Muscle of back (tissue), 11 donors: ENCODE data around the gene CSDE1. TPM values are rescaled to one million over a fixed set of nuclear protein-coding genes. Genes with fewer than 3 reads are reported as not detected.
"Not testable (repeated sequence)": the region's sequence is repeated elsewhere in the genome, so short reads cannot be mapped to it uniquely, and the experiment has no call there.

Experiments
- DNase-seq, 3 donors: peaks; one replicate each; pipeline versions ENCODE4 v3.0.0 to v3.0.0-alpha.2; 2013
- polyA plus RNA-seq, 10 donors: library from polyadenylated mRNA; unstranded; fragments of 120-200 nt; gene quantifications; one replicate each; pipeline ENCODE4 v1.2.1, GENCODE V29; 2013; ENCODE audit not compliant: insufficient read length in 10 of 10

Gene CSDE1
- polyA plus RNA-seq, 10 donors, result 339 to 533 (median 445) TPM

DNA sequence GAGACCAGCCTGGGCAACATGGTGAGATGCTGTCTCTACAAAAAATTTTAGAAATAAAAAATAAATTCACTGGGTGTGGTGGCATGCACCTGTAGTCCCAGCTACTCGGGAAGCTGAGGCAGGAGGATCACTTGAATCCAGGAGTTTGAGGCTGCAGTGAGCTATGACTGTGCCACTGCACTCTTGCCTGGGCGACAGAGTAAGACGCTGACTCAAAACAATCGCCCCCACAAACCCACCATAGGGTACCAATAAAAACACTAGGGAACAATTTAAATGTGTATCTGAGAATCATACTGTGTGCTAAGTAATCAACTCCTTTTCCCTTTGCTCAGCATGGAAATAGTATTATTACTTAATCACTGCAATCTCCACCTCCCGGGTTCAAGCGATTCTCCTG is 4.1 kb downstream of the CSDE1 start:
- DNase-seq, result not testable (repeated sequence)

DNA sequence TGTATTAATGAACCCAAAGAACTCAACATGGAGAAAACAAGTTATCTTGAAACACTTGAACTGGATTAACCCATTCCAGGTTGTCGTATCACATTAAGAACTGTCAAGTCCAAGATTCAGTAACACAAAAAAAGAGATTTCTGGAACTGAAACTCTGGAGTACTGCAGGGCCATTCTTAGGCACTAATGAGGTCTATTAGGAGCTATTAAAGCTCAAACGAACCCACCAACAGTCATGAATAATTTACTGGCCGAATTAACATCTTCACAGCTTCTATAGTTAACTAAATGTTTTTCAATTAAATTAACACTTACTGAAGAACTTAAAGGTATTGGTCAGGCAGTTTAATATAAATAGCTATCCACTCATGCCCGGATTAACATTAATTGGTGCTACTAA is 4.6 kb downstream of the CSDE1 start:
- no peak for DNase-seq

DNA sequence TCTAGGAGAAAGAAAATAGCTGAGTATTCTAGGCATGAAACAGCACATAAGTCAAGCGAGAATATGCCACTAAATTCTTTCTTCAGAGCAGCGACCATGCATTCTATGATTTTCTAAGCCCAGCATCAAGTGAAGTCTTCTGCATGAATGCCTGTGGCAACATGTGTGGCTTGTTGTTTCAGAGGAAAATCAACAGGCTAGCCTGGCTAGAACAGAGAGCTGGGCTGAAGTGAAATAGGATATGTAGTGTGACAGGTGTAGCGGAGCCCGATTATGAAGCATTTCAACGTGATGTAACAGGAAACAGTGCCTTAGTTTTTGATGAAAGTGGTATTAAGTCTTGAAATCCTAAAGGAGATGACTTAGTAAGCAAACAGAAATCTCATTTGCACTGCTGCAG is 7.0 kb downstream of the CSDE1 start:
- DNase-seq, result no peak

DNA sequence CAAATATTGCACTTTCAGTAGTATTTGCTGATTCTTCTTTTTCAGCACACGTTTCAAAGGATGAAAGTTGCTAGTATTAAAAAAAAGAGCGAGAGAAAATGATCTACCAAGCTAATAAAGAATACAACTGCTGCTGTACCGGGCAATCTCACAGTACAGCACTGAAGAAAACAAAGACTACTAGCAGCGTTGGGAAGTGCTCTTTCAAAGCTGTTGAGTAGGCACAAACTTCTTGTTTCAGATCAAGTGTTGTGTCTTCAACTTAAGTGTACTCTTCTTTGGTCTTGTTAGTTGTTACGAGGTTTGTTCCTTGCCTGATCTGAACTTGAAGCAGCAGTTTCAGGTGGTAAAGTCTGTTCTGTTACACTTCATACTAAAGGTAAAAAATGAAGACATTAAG is 7.9 kb downstream of the CSDE1 start:
- DNase-seq, result no peak

DNA sequence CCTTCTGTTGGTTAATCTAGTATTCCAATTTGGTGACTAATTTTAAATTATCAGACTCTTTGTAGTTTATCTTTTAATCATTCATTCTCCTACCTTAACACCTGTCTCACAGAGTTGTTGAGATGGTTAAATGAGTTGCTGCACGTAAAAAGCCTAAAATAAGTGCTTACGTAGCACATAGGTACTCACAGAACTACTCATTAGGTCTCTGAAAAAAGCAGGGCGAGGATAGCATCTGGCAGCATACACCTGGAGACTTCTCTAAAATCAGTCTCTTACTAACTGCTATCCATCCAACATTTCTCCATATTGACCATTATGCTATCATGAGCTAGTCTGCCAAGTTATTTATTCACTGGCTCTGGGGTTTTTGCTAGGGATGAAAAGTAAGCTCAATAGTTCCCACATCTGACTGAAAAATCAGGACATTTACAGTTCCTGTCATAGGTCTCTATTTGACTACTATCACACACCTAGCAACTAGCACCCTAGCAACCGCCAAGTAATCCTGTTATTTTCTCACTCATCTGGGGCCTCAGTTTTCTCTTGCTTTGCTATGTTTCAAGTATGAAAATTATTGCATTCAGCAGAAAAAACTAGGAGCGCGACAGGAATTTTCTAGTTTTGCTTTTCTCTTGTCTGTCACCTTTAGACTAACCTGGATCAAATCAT is 11.2 kb downstream of the CSDE1 start:
- no peak for DNase-seq

DNA sequence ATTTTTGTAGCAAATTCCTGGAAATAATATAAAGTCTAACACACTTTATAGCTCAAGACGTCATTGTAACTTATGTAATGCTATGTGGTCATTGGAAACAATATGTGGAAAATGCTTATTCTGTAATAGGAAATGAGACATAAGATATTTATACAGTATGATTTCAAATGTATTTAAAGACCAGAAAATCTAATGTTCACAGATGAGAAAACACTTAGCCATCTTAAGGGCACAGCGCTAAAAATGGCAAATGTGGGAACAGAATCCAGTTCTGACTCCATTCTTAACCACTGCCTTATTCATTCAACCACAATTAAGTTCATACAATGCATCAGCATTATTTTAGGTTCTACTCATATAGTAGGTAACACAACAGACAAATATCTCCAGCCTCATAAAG is 12.5 kb downstream of the CSDE1 start:
- DNase-seq, result no peak

DNA sequence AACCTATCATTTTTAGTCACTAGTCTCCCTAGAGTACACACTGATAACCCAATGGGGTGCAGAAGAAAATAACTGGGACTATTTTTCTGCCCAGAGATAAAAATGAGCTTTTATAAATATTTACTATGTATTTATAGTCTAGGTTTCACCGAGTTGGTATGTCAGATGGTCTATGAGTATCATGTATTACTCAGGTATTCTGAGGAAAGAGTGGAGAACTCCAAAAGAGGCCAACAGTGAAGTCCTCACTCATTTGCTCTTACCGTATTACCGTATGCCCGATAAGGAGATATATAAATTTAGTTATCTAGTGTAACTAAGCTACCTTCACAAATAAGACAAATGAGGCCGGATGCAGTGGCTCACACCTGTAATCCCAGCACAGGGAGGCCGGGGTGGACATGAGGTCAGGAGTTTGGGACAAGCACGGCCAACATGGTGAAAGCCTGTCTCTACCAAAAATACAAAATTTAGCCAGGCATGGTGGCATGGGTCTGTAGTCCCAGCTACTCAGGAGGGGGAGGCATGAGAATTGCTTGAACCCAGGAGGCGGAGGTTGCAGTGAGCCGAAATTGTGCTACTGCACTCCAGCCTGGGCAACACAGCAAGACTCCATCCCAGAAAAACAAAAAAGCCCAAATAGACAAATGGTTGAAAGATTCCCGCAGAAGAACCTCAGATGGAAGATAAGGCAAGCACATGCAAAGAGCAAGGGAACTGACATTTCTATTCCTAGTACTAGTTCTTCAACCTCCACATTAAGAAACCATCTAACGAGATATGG is 15.6 kb downstream of the CSDE1 start:
- no peak for DNase-seq

DNA sequence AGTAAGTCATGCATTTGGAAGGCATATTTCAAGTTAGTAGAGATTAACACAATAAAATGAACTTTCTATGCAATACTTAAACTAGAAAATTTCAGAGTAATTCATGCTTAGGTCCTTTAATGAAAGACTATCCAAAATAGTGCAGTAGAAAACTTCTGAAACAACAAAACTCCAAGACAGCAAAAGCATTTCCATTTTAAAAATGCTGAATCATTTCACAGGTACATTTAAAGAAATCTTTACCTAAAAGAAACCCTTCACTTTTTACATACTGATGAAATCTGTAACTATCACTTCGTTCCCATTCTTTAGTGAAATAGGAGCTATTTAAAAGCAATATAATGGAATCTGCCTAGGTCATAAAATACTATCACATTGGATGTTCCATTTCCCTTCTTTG is 17.5 kb downstream of the CSDE1 start:
- DNase-seq, result no peak

DNA sequence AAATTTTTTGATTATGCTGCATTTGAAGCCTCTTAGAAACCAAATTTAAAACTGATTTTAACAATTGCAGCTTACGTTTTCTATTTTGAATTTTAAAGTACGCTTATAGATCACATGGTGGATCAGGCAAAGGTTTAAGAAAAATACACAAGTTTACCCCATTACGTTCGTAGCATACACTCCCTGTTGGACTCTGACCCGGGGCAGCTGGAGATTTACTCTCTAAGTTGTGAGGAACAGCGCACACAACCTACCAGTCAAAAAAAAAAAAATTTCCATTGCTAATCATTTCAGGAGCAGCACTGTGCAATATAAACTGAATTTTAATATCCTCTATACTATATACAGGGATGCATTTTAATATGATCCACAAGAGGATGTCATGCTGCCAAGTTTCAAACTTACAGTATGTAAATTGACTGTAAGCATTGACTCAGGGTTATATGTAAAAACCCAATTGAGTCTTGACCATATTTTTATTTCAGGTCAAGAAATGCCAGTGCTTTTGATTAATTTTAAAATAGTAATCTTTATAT is 20.4 kb downstream of the CSDE1 start:
- DNase-seq, result no peak

DNA sequence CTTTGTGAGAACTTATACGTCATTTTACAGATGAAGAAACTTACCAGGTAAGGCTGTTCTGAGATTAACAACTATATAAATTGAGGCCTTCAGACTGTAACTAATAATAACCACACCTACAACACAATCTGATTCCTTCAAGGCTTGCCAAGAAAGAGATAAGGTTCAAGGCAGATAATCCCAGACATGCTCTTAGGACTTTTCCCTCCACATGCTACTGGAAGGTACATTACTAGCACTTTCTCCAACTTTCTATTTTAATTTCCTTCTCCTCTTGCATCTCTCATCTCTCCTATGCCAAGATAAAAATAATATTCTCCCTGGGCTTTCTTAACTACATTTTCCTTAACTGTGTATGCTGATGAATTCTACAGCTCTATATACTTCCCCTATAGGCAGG is 22.3 kb downstream of the CSDE1 start:
- DNase-seq, result no peak

DNA sequence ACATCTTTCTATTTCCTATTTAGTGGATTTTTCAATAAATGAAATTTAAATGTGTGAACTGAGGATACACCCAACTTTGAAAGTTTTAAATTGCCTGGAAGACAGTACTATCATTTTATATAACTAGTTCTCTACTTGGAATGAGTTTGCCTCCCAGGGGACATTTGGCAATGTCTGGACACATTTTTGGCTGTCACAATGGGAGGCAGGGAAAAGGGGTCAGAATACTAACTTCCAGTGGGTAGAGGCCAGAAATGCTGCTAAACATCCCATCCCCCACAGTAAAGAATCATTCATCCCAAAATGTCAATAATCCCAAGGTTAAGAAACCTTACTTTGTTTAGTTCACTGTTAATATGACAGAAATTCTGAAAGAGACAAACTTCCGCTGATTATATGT is 28.0 kb downstream of the CSDE1 start:
- no peak for DNase-seq

DNA sequence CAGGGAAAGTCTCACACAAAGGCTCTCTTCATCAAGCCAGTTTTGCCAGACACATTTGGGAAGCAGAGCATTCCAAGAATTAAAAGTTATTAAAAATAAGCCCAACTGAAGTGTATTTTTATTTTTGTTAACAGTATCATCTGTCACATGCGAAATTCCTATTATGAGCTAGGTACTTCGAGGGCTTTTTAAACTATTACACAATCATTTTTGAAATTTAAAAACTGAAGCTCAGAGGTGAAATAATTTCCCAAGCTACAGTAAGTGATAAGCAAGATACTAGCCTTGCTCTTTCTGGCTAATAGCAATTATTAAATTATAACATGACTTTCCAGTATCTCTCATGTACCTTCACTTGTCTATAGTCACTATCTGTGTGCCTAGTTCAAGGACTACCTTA is 29.2 kb downstream of the CSDE1 start:
- no peak for DNase-seq

DNA sequence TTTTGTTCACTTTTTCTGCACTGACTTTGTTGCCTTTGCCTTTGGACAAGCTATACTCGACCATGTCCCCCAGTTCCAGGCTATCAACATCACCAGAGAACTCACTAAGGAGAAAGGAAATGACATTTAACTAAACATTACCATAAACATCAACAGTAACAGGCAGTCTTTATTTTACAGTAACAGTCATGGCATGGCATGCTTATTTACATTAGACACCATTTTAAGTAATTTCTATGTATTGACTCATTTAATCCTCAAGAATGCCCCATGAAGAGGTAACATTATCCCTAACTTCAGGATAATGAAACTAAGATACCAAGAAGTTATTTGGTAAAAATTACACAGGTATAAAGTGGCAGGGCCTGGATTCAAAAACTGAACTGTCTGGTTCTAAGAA is 32.6 kb downstream of the CSDE1 start:
- DNase-seq, result no peak

DNA sequence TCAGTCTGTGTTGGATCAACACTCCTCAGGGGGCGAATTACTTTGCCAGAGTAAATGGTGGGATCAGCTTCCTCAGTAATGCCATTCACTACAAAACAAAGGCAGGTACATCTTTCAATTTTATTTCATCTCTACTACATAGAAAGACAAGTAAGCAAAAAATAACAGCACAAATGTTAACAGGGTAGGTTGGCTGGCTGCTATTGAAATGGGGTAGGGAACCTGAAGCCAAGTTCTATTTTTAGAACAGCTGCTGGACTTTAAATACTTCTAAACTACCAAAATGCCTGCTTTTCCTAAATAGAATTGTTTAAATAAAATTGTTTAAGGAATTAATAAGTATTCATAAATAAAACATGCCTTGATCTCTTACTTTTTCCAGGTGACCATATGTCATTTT is 33.9 kb downstream of the CSDE1 start:
- DNase-seq, result no peak

DNA sequence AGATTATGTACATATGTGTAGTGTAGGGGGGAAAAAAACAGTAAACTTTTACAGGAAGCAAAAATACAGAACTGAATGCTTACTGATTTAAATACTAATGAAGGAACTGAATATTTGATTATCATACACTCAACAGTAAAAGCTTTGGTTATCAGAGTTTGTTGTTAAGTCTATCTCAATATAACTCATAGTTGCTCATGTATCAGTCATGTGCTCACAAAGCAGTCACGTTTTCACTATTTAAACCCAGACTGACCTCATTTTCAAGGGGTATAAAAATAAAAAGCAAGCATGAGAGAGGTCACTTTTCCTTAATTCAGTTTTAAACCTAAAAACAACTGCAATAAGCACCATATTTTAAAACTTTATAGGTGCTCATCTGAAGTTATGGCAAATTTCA is 34.3 kb downstream of the CSDE1 start:
- no peak for DNase-seq

DNA sequence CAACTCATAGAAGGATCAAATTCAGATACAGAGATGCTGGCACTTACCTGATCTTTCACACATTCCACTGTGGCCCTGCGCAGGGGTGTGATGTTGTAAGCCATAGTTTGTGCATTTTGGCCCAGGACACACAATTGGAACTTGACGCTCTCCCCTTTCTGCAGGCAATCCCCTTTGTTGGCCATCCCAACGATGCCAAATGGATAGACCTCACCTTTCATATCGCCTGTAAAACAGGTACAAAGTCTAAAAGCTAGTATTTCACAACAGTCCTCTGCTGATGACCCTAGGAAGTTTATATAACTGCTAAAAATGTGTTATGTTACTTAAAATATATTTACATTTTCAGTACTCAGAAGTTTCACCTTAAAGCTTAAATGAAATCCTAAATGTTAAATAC is 37.3 kb downstream of the CSDE1 start:
- no peak for DNase-seq

DNA sequence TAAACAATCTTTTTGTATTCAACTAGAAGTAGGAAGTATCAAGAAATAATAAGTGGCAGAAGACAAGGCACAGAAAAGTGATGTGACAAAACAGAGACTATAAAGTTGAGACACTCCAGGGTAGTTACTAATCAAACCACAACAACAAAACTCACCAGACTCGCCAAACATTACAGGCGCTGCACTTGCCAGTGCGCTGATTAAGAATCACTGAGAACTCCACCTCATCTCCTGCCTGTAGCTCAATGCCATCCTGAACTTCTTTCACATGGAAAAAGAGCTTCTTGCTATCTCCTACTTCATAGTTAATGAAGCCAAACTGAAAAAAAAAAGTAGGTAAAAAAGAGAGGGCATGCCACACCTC is 38.4 kb downstream of the CSDE1 start:
- DNase-seq, result no peak

DNA sequence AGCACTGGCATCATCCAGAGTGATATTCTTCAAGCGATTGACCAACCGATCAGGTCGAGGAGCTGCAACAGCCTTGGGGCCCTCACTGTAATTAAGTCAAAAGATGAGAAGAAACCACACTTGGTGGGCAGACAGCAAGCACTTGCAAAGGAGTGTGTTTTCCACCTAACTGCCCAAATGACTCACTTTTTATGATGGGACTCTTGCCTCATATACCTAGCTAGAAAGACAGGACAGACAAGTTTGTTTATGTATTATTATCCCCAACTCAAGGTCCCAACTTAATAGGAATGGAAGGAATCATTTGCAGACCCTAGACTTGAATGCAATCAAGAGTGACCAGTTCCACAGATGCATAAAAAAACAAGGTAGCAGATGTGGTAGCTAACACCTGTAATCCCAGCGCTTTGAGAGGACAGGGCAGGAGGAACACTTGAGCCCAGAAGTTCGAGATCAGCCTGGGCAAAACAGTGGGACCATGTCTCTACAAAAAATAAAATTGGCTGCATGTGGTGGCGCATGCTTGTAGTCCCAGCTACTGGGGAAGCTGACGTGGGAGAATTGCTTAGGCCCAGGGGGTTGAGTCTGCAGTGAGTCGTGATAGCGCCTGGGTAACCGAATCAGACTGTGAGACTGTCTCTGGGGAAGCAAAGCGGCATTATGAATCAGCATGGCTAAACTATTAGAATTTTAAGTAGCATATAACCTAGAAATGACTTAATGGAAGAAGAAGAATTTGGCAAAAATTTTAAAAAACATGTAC is 38.9 kb downstream of the CSDE1 start:
- DNase-seq, result no peak

DNA sequence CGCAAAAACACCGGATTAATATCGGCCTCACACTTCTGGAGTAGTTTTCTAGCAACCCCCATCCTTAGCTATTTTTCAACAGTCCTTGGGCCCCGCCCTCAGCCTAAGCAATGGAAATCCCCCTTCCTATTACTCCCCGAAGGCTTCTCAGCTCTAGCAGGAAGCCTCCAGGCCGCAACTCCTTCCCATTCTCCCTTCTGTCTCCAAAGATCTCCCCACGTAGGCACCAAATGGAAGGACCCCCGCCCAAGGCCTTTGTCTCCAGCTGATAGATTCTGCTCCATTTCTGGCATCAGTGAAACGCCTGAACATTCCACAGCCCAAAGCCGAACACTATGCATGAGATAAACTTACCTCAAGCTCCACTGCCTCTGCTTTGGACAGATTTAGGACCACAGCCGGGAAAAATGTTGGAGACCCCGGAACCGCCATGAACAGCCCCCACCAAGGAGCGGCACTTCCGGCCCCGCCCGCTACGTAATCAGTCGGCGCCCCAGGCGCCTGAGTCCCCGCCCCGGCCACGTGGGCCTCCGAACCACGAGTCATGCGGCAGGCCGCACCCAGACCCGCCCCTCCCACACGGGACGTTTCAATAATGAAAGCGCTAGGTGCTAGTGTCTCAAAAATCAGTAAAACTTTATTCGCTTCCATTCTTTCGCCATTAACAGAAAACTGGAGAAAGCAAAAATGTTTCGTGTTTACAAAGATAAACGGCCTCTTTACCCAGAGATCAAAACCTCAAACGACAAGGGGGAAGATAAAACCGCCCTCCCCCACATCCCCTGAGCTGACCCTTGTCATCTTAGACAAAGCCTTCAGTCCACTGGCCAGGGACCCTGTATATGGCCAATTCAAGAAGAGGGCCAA is 41.2 kb downstream of the CSDE1 start, which contains the start of gene NRAS:
TSS of gene NRAS (minus strand) at position 468 of the 867 bp plus-strand sequence. CDS start 611 bp downstream, outside the sequence.
- DNase-seq, result peak; percentile 94 to 98 (median 97)

DNA sequence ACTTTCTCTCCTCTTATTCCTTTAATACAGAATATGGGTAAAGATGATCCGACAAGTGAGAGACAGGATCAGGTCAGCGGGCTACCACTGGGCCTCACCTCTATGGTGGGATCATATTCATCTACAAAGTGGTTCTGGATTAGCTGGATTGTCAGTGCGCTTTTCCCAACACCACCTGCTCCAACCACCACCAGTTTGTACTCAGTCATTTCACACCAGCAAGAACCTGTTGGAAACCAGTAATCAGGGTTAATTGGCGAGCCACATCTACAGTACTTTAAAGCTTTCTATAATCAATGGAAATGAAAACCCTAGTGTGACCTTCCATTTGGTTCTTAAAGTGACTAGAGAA is 41.9 kb downstream of the CSDE1 start:
- no peak for DNase-seq

DNA sequence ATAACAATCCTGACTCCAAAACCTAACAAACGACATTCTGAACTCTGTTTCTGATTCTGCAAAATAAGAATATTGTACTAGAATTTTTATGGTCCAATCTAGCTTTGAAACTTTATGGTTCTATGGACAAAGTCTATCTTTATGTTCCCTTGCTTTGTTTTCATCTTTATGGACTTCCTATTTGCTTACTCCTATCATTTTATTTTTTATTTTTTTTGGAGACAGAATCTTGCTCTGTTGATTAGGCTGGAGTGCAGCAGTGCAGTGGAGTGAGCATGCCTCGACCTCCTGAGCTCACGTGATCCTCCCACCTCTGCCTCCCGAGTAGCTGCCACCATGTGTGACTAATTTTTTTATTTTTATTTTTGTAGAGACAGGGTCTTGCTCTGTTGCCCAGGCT is 44.8 kb downstream of the CSDE1 start:
- no peak for DNase-seq

DNA sequence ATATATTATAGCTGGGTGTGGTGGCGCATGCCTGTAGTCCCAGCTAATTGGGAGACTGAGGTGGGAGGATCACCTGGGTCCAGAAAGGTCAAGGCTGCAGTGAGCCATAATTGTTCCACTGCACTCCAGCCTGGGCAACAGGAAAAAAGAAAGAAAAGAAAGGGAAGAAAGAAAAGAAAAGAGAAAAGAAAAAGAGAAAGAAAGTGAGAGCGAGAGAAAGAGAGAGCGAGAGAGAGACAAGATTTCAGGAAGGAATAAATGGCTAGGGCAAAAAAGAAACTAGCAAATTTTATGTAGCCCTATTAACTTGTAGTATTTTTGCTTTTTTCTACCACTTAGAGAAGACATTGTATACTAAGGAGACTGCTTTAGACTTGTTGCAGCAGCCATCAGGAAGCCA is 47.4 kb downstream of the CSDE1 start:
- no peak for DNase-seq
